Spleen (tissue), 7 donors: ENCODE results near the gene INHA.

Experiments used
- POLR2A ChIP-seq, 3 donors: fragments of 450-650 bp; IDR thresholded peaks; one replicate each; pipeline ENCODE4 v1.5.1; 2017; ENCODE audit warnings: antibody characterized with exemption in 3 of 3, mild to moderate bottlenecking in 1 of 3
- TF ChIP-seq, protein P1 (sequence below), 11 experiments: fragments of 200-600 bp in 7 of 11; fragments of 450-650 bp in 4 of 11; sonication (generic) in 4 of 11; IDR thresholded peaks in 8 of 11; conservative IDR thresholded peaks in 3 of 11; 1 replicate in 7 of 11; 2 replicates in 4 of 11; pipeline versions ENCODE4 v1.4.0 to v1.8.0; 2016 to 2021; ENCODE audit warnings: antibody characterized with exemption in 11 of 11, inconsistent platforms in 4 of 11, mild to moderate bottlenecking in 1 of 11
- donor health status: DM: no; HTN: no; CAD: no; lungs with moderate emphysema.
- donor health status: DM: no; HTN: no; CAD: no.
- donor health status: DM: no; HTN: no; CAD: no.

DNA sequence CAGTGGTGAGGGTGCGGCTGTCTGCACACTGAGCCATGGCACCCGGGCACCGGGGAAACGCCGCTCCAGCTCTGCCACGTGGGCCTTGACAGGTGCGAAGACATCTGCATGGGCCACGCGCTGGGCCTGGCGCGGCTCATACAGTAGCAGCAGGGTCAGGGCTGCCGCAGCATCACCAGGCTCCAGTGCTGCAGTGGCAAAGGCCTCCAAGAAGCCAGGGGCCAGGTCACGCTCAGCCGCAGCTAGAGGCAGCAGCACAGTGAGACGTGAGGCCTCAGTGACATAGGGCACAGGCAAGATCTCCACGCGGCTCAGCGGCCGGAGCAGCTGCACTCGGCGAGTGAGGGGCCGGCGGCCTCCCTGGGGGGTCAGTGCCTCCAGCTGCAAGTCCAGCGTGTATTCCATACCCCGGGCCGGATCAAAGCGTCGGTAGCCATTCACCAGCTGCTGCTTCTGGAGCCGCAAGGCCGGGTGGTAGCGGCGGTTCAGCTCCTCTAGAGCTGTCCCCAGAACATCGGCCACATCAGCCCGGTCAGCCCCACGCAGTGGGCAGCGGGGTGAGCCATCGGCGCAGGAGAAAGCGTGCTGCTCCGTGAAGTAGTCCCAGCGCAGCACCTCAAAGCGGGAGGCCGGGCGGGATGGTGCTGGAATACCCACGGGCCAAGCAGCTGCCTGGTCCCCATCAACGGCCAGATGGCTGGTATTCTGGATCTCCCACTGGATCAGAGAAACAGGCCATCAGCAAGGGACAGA lies 32.0 kb upstream of the INHA start:
- TF ChIP-seq, protein P1, sequence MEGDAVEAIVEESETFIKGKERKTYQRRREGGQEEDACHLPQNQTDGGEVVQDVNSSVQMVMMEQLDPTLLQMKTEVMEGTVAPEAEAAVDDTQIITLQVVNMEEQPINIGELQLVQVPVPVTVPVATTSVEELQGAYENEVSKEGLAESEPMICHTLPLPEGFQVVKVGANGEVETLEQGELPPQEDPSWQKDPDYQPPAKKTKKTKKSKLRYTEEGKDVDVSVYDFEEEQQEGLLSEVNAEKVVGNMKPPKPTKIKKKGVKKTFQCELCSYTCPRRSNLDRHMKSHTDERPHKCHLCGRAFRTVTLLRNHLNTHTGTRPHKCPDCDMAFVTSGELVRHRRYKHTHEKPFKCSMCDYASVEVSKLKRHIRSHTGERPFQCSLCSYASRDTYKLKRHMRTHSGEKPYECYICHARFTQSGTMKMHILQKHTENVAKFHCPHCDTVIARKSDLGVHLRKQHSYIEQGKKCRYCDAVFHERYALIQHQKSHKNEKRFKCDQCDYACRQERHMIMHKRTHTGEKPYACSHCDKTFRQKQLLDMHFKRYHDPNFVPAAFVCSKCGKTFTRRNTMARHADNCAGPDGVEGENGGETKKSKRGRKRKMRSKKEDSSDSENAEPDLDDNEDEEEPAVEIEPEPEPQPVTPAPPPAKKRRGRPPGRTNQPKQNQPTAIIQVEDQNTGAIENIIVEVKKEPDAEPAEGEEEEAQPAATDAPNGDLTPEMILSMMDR (IDR thresholded peaks at IDR 0.05 in 8 of 11, conservative IDR thresholded peaks at IDR 0.05 in 3 of 11): no peak
- TF ChIP-seq POLR2A (IDR thresholded peaks at IDR 0.05): no peak
